Breast epithelium (tissue), 4 donors: ENCODE measurements around the gene RYR1. TPM values are rescaled to one million over a fixed set of nuclear protein-coding genes. Genes with fewer than 3 reads are reported as not detected.

Experiments
- DNase-seq, 2 donors: peaks; one replicate each; pipeline ENCODE4 v3.0.0-alpha.2; 2019; ENCODE audit warnings: low spot score in 2 of 2
- H3K27ac ChIP-seq, 2 donors: fragments of 200-600 bp; sonication (generic) in 1 of 2; one replicate each; pipeline ENCODE4 v1.5.1; 2016 to 2019; ENCODE audit warnings: mild to moderate bottlenecking in 1 of 2
- H3K27me3 ChIP-seq, 2 donors: fragments of 200-600 bp; sonication (generic) in 1 of 2; one replicate each; pipeline versions ENCODE4 v1.5.1 to v1.6.0; 2017 to 2019; ENCODE audit warnings: control low read depth in 1 of 2, mild to moderate bottlenecking in 1 of 2
- H3K36me3 ChIP-seq: fragments of 200-600 bp; one replicate; pipeline ENCODE4 v1.5.1; 2019
- H3K4me1 ChIP-seq, 2 donors: fragments of 200-600 bp; sonication (generic); one replicate each; pipeline ENCODE4 v1.5.1; 2016 to 2019; ENCODE audit warnings: control low read depth in 1 of 2
- H3K4me3 ChIP-seq, 3 donors: fragments of 200-600 bp; sonication (generic); 1 replicate in 2 of 3; 2 replicates in 1 of 3; pipeline ENCODE4 v1.5.1; 2016 to 2019; ENCODE audit warnings: mild to moderate bottlenecking in 3 of 3, moderate library complexity in 2 of 3
- H3K9me3 ChIP-seq, 2 donors: fragments of 200-600 bp; sonication (generic) in 1 of 2; one replicate each; pipeline ENCODE4 v1.5.1; 2016 to 2019; ENCODE audit warnings: control low read depth in 1 of 2
- POLR2A ChIP-seq: fragments of 450-650 bp; IDR thresholded peaks from one replicate; pipeline ENCODE4 v1.6.1; 2016; ENCODE audit warnings: antibody characterized with exemption, mild to moderate bottlenecking, moderate library complexity
- POLR2AphosphoS5 ChIP-seq, 3 donors: sonication (generic); formaldehyde crosslinking; IDR thresholded peaks; one replicate each; pipeline ENCODE4 v1.6.1; 2017; ENCODE audit warnings: antibody characterized with exemption in 3 of 3
- intact Hi-C: fragments of 100-400 bp; cut with DNase I; formaldehyde crosslinking; loops from one replicate; pipeline ENCODE4 v1.15.1; 2023; ENCODE audit warnings: low total_unique reads
- total RNA-seq, 3 donors: library from RNA; depleted of rRNA; stranded (reverse); fragments of >200 nt; gene quantifications; one replicate each; pipeline ENCODE4 v1.1.0, GENCODE V29; 2016
- TF ChIP-seq, protein P1 (sequence below), 3 donors: fragments of 450-650 bp; IDR thresholded peaks; one replicate each; pipeline ENCODE4 v1.5.1; 2016 to 2017; ENCODE audit warnings: antibody characterized with exemption in 3 of 3, mild to moderate bottlenecking in 3 of 3, moderate library complexity in 3 of 3

RYR1 gene
- total RNA-seq, 3 donors from 2014 or later, result 1.3 to 6.7 (median 3.5) TPM

DNA sequence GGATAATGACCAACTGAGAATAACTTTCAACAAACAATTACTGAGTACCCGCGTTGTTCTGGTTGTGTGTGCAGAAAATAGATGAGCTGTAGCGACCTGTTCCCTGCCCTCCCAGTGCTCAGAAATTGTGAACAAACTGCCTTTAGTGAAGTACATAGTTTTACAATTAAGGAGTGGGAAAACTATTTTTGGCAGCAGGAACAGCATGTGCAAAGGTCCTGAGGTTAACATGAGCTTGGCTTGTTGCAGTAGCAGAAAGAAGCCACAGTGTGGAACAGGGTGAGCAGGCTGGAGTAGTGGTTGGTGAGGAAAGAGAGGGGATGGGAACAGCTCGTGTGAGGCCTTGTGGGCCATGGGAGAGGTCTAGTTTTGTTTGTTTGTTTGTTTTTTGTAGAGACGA is 16.0 kb downstream of the RYR1 start:
- Histone ChIP-seq H3K4me3 (no peak overlapping the region), H3K27ac (no peak overlapping the region), H3K36me3 (no peaks in the 10 kb centered on the region), H3K9me3 (no peaks in the 10 kb centered on the region), H3K27me3 (no peaks in the 10 kb centered on the region), H3K4me1 (no peaks in the 10 kb centered on the region)
- no peak for DNase-seq
- TF ChIP-seq, protein P1, sequence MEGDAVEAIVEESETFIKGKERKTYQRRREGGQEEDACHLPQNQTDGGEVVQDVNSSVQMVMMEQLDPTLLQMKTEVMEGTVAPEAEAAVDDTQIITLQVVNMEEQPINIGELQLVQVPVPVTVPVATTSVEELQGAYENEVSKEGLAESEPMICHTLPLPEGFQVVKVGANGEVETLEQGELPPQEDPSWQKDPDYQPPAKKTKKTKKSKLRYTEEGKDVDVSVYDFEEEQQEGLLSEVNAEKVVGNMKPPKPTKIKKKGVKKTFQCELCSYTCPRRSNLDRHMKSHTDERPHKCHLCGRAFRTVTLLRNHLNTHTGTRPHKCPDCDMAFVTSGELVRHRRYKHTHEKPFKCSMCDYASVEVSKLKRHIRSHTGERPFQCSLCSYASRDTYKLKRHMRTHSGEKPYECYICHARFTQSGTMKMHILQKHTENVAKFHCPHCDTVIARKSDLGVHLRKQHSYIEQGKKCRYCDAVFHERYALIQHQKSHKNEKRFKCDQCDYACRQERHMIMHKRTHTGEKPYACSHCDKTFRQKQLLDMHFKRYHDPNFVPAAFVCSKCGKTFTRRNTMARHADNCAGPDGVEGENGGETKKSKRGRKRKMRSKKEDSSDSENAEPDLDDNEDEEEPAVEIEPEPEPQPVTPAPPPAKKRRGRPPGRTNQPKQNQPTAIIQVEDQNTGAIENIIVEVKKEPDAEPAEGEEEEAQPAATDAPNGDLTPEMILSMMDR (IDR thresholded peaks at IDR 0.05), result no peak
- TF ChIP-seq POLR2AphosphoS5 (IDR thresholded peaks at IDR 0.05) (no peak), POLR2A (no peak)
- intact Hi-C loops, result no loop called here

DNA sequence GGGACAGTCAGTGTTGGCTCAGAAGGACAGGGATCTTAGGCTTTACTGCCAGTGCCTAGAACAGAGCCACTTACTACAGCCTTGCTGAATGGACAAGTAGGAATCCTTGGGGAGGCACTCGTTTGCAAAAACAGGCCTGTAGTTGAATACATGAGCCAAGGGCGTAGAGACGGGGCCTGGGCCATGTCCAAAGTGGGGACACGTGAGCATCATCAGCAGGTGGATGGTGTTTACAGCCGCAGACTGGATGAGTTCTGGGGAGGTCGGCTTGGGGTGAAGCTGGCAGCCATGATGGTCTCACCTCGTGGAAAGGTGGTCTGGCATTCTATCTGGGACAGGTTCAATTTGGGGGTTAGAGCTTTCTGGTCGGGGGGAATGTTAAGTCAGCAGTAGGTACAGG is 17.5 kb downstream of the RYR1 start:
- no peaks in the 10 kb centered on the region for H3K4me1 ChIP-seq
- no peaks in the 10 kb centered on the region for H3K27me3 ChIP-seq
- no peak overlapping the region for H3K27ac ChIP-seq
- no peak overlapping the region for H3K4me3 ChIP-seq
- H3K9me3 ChIP-seq, result no peaks in the 10 kb centered on the region
- no peak for TF ChIP-seq POLR2AphosphoS5 (IDR thresholded peaks at IDR 0.05)
- TF ChIP-seq POLR2A, result no peak
- TF ChIP-seq, protein P1 (IDR thresholded peaks at IDR 0.05), result no peak
- intact Hi-C loops, result no loop called here
- DNase-seq, result no peak
- H3K36me3 ChIP-seq, result no peaks in the 10 kb centered on the region

DNA sequence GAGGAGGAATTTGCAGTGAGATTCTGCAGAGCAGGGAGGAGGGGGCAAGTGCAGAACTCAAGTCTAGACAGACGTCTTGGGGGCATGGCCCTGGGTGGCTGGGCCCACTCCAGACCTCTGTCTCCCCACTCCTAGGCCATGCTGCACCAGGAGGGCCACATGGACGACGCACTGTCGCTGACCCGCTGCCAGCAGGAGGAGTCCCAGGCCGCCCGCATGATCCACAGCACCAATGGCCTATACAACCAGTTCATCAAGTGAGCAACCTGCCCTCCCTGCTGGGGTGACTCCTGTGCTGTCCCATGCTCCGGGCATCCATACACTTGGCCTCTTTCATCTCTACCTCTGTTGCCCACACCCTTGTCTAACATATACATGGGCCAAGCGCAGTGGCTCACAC is 18.1 kb downstream of the RYR1 start:
- TF ChIP-seq POLR2A, result no peak
- no peak for TF ChIP-seq POLR2AphosphoS5 (IDR thresholded peaks at IDR 0.05)
- TF ChIP-seq, protein P1 (IDR thresholded peaks at IDR 0.05), result no peak

DNA sequence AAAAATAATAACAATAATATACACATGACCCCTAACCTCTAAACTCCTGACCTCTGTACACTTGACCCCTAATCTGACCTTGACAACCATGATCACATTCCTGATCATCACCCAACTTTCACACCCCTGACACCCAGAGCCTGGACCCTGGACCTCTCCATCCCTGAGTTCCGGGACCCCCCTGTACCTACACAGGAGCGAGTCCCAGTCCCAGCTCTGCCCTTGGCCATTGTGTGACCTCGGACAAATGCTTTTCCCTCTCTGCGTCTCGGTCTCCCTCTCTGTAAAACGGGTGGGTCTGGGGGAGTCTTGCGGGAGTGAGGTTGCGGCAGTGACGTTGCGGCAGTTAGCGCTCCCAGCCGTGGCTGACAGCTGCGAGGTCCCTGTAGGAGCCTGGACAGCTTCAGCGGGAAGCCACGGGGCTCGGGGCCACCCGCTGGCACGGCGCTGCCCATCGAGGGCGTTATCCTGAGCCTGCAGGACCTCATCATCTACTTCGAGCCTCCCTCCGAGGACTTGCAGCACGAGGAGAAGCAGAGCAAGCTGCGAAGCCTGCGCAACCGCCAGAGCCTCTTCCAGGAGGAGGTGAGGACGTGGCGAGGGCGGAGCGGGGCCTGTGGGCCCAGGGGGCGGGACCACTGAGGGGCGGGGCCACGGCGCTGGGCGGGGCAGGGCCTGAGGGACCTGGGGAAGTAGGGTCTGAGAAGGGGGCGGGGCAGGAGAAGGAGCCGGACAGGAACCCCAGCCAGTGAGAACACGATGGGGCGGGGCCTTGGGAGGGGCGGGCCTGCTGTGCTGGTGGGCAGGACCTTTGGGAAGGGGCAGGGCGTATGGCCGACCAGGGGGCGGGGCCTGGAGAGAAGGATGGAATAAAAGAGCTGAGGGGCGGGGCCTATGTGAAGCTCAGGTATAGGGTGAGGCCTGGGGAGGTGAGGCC is 19.2 kb downstream of the RYR1 start:
- Histone ChIP-seq H3K4me1 (no peaks in the 10 kb centered on the region), H3K27ac (no peak overlapping the region), H3K4me3 (no peak overlapping the region), H3K27me3 (no peaks in the 10 kb centered on the region), H3K36me3 (no peaks in the 10 kb centered on the region), H3K9me3 (no peaks in the 10 kb centered on the region)
- TF ChIP-seq POLR2A (no peak), POLR2AphosphoS5 (IDR thresholded peaks at IDR 0.05) (no peak)
- TF ChIP-seq, protein P1 (IDR thresholded peaks at IDR 0.05), result no peak
- intact Hi-C loops, result no loop called here
- DNase-seq, result no peak

More for the DNA sequence above, 18.1 kb downstream of the RYR1 start:
- no peak for DNase-seq
- no peaks in the 10 kb centered on the region for H3K4me1 ChIP-seq
- no peak overlapping the region for H3K27ac ChIP-seq
- no peaks in the 10 kb centered on the region for H3K36me3 ChIP-seq
- H3K27me3 ChIP-seq, result no peaks in the 10 kb centered on the region
- H3K4me3 ChIP-seq, result no peak overlapping the region
- H3K9me3 ChIP-seq, result no peaks in the 10 kb centered on the region
- intact Hi-C loops, result no loop called here

DNA sequence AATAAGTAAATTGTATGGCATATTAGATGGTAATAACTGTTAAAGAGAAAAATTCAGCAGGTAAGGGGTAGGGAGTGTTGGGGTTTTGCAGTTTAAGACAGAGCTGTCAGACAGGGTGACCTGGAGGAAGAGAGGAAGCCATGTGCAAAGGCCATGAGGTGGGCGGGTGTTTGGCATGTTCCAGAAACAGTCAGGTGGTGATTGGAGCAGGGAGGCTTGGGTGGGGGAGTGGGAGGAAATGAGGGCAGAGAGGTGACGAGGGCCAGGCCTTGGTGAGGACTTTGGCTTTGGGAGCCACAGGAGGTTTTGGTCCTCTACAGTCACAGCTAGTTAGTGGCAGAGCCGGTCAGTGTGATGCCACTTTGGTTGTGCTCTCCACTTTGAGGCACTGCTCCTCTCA is 20.1 kb downstream of the RYR1 start:
- no peak for TF ChIP-seq POLR2AphosphoS5 (IDR thresholded peaks at IDR 0.05)
- TF ChIP-seq, protein P1 (IDR thresholded peaks at IDR 0.05), result no peak
- no peak for TF ChIP-seq POLR2A
- H3K36me3 ChIP-seq, result no peaks in the 10 kb centered on the region
- H3K4me3 ChIP-seq, result no peak overlapping the region
- H3K27ac ChIP-seq, result no peak overlapping the region
- intact Hi-C loops, result no loop called here
- H3K4me1 ChIP-seq, result no peaks in the 10 kb centered on the region
- DNase-seq, result no peak
- H3K9me3 ChIP-seq, result no peaks in the 10 kb centered on the region
- H3K27me3 ChIP-seq, result no peaks in the 10 kb centered on the region
